Liver (tissue), 9 donors: ENCODE measurements around the gene KLF15. TPM values are rescaled to one million over a fixed set of nuclear protein-coding genes. Genes with fewer than 3 reads are reported as not detected.

Source experiments
- DNase-seq: peaks from one replicate; pipeline ENCODE4 v3.0.0-alpha.2; 2017; ENCODE audit warnings: low spot score
- H3K27ac ChIP-seq, 2 donors: one replicate each; pipeline ENCODE4 v1.7.0; 2013; ENCODE audit warnings: inconsistent platforms in 2 of 2, low read length in 2 of 2, control low read depth in 1 of 2, low read depth in 1 of 2, mild to moderate bottlenecking in 1 of 2
- H3K27me3 ChIP-seq, 4 donors: one replicate each; pipeline versions ENCODE4 v1.6.1 to v1.7.0; 2013; ENCODE audit warnings: low read length in 3 of 4, inconsistent platforms in 1 of 4, mild to moderate bottlenecking in 1 of 4, moderate library complexity in 1 of 4; ENCODE audit not compliant: control insufficient read depth in 4 of 4, insufficient read depth in 4 of 4
- H3K36me3 ChIP-seq, 4 donors: one replicate each; pipeline versions ENCODE4 v1.6.1 to v1.7.0; 2013; ENCODE audit warnings: low read length in 3 of 4, mild to moderate bottlenecking in 3 of 4, low read depth in 1 of 4, moderate library complexity in 1 of 4; ENCODE audit not compliant: control insufficient read depth in 4 of 4, insufficient read depth in 3 of 4
- H3K4me1 ChIP-seq, 4 donors: one replicate each; pipeline versions ENCODE4 v1.6.1 to v1.7.0; 2013; ENCODE audit warnings: low read length in 3 of 4, mild to moderate bottlenecking in 3 of 4, moderate library complexity in 1 of 4; ENCODE audit not compliant: control insufficient read depth in 4 of 4, insufficient read depth in 4 of 4
- H3K4me3 ChIP-seq, 3 donors: one replicate each; pipeline versions ENCODE4 v1.6.1 to v1.7.0; 2013; ENCODE audit warnings: low read length in 3 of 3, control low read depth in 1 of 3, low read depth in 1 of 3, mild to moderate bottlenecking in 1 of 3
- H3K9ac ChIP-seq, 2 donors: one replicate each; pipeline ENCODE4 v1.7.0; 2013; ENCODE audit warnings: low read length in 2 of 2, mild to moderate bottlenecking in 2 of 2, moderate library complexity in 2 of 2, control low read depth in 1 of 2, low read depth in 1 of 2
- H3K9me3 ChIP-seq, 4 donors: one replicate each; pipeline versions ENCODE4 v1.6.1 to v1.7.0; 2013; ENCODE audit warnings: low read length in 3 of 4; ENCODE audit not compliant: control insufficient read depth in 4 of 4
- ATF3 ChIP-seq: IDR thresholded peaks from 2 replicates; pipeline ENCODE4 v1.6.1; 2016; ENCODE audit warnings: antibody characterized with exemption
- EGR1 ChIP-seq, 2 donors: IDR thresholded peaks; 2 replicates each; pipeline ENCODE4 v1.6.1; 2016 to 2018; ENCODE audit warnings: antibody characterized with exemption in 2 of 2, low read depth in 2 of 2
- FOXA1 ChIP-seq: IDR thresholded peaks from 2 replicates; pipeline ENCODE4 v1.6.1; 2016; ENCODE audit warnings: antibody characterized with exemption
- FOXA2 ChIP-seq: IDR thresholded peaks from 2 replicates; pipeline ENCODE4 v1.6.1; 2016; ENCODE audit warnings: antibody characterized with exemption
- GABPA ChIP-seq, 2 donors: IDR thresholded peaks in 1 of 2; conservative IDR thresholded peaks in 1 of 2; 2 replicates each; pipeline ENCODE4 v1.6.1; 2016; ENCODE audit warnings: antibody characterized with exemption in 2 of 2, mild to moderate bottlenecking in 1 of 2, moderate library complexity in 1 of 2
- HNF4G ChIP-seq: IDR thresholded peaks from 2 replicates; pipeline ENCODE4 v1.6.1; 2016; ENCODE audit warnings: antibody characterized with exemption
- JUND ChIP-seq, 2 donors: IDR thresholded peaks; 2 replicates each; pipeline ENCODE4 v1.6.1; 2016; ENCODE audit warnings: antibody characterized with exemption in 2 of 2
- MAX ChIP-seq: IDR thresholded peaks from 2 replicates; pipeline ENCODE4 v1.6.1; 2016; ENCODE audit warnings: antibody characterized with exemption
- NR2F2 ChIP-seq: IDR thresholded peaks from 2 replicates; pipeline ENCODE4 v1.6.1; 2016; ENCODE audit warnings: antibody characterized with exemption
- RAD21 ChIP-seq, 2 donors: IDR thresholded peaks; 2 replicates each; pipeline ENCODE4 v1.6.1; 2016; ENCODE audit warnings: antibody characterized with exemption in 2 of 2, mild to moderate bottlenecking in 2 of 2
- SP1 ChIP-seq: IDR thresholded peaks from 2 replicates; pipeline ENCODE4 v1.6.1; 2018; ENCODE audit warnings: antibody characterized with exemption, mild to moderate bottlenecking
- YY1 ChIP-seq: IDR thresholded peaks from 2 replicates; pipeline ENCODE4 v1.6.1; 2016; ENCODE audit warnings: antibody characterized with exemption, mild to moderate bottlenecking
- ZBTB33 ChIP-seq: IDR thresholded peaks from 2 replicates; pipeline ENCODE4 v1.6.1; 2016; ENCODE audit warnings: antibody characterized with exemption
- WGBS: extraction: QIAGEN DNeasy Blood & Tissue Kit; methylation state at CpG from one replicate; pipeline ENCODE4 v1.1.7; 2013; 5-methylcytosine and 5-hydroxymethylcytosine counted together
- polyA plus RNA-seq, 2 donors: library from polyadenylated mRNA; stranded (reverse) in 1 of 2; unstranded in 1 of 2; fragments of 200-250 nt in 1 of 2; fragments of >200 nt in 1 of 2; fragmentation: Nextera tagmentation in 1 of 2; extraction: Ambion mirVana in 1 of 2; gene quantifications; one replicate each; pipeline versions ENCODE4 v1.2.1 to v1.2.3, GENCODE V29; 2013 to 2015
- total RNA-seq, 2 donors: library from RNA; depleted of rRNA; stranded (reverse); fragments of >200 nt; gene quantifications; one replicate each; pipeline ENCODE4 v1.2.3, GENCODE V29; 2014
- TF ChIP-seq, protein P1 (sequence below): fragments of 150-350 bp; IDR thresholded peaks from 2 replicates; pipeline ENCODE4 v1.5.1; 2017; ENCODE audit warnings: improper control_type of control experiment, low read depth, low read length; ENCODE audit not compliant: missing input control
- donor health status: healthy.
- donor health status: healthy.
- donor health status: healthy.
- donor health status: healthy.
- donor health status: healthy.

The KLF15 gene
- total and polyA plus RNA-seq, 4 donors, result 21.4 to 103 (median 49.3) TPM

GRCh38 chr3:126309165-126309564 lies 48.0 kb downstream of the KLF15 start:
- 84% methylated on average over 11 of the region's 11 CpGs for WGBS
- Histone ChIP-seq H3K4me3 (no peak overlapping the region), H3K27me3 (no peaks in the 10 kb centered on the region), H3K9me3 (no peaks in the 10 kb centered on the region), H3K9ac (no peak overlapping the region), H3K4me1 (no peaks in the 10 kb centered on the region), H3K27ac (no peak overlapping the region), H3K36me3 (no peaks in the 10 kb centered on the region)
- TF ChIP-seq GABPA (IDR thresholded peaks at IDR 0.05 in 1 of 2, conservative IDR thresholded peaks at IDR 0.05 in 1 of 2), result no peak
- TF ChIP-seq YY1, result no peak
- DNase-seq, result no peak

DNA sequence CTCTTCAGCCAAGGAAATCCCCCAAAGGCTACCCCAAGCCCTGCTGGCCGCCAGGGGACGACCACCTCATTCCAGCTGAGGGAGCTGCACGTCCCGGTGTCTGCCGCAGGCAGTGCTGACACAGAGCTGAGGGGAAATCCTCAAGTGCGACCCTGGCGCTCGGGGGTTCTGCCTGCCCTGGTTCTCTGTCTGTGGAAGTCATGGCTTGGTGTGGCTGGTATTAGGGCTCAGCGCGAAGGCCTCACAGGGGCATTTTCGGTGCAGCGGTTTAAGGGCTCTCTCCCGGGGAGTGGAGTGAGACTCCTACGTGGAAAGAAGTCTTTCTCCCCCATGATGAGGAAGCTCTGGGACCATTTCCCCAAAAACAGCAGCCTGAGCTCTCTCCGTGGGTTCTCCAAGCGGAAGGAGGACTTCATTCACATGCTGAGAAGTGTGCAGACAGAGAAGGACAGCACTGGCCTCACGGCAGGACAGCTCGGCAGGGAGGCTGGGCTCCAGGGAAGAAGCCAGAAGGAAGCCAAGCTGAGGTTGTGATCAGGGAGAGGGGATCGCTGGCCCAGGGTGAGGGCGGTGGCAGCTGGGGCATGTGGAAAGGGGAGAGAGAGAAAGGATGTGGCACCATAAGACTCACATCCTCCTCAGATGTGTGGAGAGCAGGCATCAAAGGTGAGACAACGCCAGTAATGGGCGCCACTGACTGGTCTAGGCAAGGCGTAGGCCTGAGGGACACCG lies 48.6 kb downstream of the KLF15 start:
- Histone ChIP-seq H3K4me1 (no peaks in the 10 kb centered on the region), H3K27ac (no peak overlapping the region), H3K4me3 (no peak overlapping the region), H3K9ac (no peak overlapping the region), H3K27me3 (no peaks in the 10 kb centered on the region), H3K9me3 (no peaks in the 10 kb centered on the region), H3K36me3 (no peaks in the 10 kb centered on the region)
- DNase-seq, result no peak
- 96% methylated on average over 24 of the region's 24 CpGs for WGBS
- no peak for TF ChIP-seq FOXA1

GRCh38 chr3:126307591-126308393 lies 49.4 kb downstream of the KLF15 start:
- no peak overlapping the region for H3K27ac ChIP-seq

More at GRCh38 chr3:126307591-126308393, 49.4 kb downstream of the KLF15 start:
- Histone ChIP-seq H3K4me3 (no peak overlapping the region), H3K9ac (no peak overlapping the region), H3K4me1 (no peaks in the 10 kb centered on the region), H3K36me3 (no peaks in the 10 kb centered on the region), H3K9me3 (peaks cover 0 to 5% (median 1%) of the 10 kb centered on the region in 4 donors), H3K27me3 (no peaks in the 10 kb centered on the region)
- no peak for DNase-seq
- no peak for TF ChIP-seq ZBTB33
- TF ChIP-seq ATF3, result no peak
- TF ChIP-seq MAX, result no peak
- no peak for TF ChIP-seq NR2F2
- no peak for TF ChIP-seq FOXA2
- no peak for TF ChIP-seq GABPA (IDR thresholded peaks at IDR 0.05 in 1 of 2, conservative IDR thresholded peaks at IDR 0.05 in 1 of 2)
- no peak for TF ChIP-seq EGR1 (IDR thresholded peaks at IDR 0.05; ENCODE audit: low read depth in 2 of 2)
- TF ChIP-seq JUND (IDR thresholded peaks at IDR 0.05), result no peak
- no peak for TF ChIP-seq HNF4G
- TF ChIP-seq SP1, result no peak
- TF ChIP-seq, protein P1, sequence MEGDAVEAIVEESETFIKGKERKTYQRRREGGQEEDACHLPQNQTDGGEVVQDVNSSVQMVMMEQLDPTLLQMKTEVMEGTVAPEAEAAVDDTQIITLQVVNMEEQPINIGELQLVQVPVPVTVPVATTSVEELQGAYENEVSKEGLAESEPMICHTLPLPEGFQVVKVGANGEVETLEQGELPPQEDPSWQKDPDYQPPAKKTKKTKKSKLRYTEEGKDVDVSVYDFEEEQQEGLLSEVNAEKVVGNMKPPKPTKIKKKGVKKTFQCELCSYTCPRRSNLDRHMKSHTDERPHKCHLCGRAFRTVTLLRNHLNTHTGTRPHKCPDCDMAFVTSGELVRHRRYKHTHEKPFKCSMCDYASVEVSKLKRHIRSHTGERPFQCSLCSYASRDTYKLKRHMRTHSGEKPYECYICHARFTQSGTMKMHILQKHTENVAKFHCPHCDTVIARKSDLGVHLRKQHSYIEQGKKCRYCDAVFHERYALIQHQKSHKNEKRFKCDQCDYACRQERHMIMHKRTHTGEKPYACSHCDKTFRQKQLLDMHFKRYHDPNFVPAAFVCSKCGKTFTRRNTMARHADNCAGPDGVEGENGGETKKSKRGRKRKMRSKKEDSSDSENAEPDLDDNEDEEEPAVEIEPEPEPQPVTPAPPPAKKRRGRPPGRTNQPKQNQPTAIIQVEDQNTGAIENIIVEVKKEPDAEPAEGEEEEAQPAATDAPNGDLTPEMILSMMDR, result no peak
- TF ChIP-seq RAD21 (IDR thresholded peaks at IDR 0.05), result no peak
- no peak for TF ChIP-seq FOXA1
- 92% methylated on average over 20 of the region's 20 CpGs for WGBS
